ENCODE results near the gene CDCP1.

- TF ChIP-seq, protein P1, sequence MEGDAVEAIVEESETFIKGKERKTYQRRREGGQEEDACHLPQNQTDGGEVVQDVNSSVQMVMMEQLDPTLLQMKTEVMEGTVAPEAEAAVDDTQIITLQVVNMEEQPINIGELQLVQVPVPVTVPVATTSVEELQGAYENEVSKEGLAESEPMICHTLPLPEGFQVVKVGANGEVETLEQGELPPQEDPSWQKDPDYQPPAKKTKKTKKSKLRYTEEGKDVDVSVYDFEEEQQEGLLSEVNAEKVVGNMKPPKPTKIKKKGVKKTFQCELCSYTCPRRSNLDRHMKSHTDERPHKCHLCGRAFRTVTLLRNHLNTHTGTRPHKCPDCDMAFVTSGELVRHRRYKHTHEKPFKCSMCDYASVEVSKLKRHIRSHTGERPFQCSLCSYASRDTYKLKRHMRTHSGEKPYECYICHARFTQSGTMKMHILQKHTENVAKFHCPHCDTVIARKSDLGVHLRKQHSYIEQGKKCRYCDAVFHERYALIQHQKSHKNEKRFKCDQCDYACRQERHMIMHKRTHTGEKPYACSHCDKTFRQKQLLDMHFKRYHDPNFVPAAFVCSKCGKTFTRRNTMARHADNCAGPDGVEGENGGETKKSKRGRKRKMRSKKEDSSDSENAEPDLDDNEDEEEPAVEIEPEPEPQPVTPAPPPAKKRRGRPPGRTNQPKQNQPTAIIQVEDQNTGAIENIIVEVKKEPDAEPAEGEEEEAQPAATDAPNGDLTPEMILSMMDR (IDR thresholded peaks at IDR 0.05), result no peak
- no peak for TF ChIP-seq POLR2A (IDR thresholded peaks at IDR 0.05)
These were observed 85.8 kb downstream of the CDCP1 start for GRCh38 chr3:45060165-45060892.
